ENCODE results near the gene NTMT1. TPM values are rescaled to one million over a fixed set of nuclear protein-coding genes. Genes with fewer than 3 reads are reported as not detected.

Gene NTMT1
- total RNA-seq, 1 experiment from 2014 or later, result 84.8 TPM

DNA sequence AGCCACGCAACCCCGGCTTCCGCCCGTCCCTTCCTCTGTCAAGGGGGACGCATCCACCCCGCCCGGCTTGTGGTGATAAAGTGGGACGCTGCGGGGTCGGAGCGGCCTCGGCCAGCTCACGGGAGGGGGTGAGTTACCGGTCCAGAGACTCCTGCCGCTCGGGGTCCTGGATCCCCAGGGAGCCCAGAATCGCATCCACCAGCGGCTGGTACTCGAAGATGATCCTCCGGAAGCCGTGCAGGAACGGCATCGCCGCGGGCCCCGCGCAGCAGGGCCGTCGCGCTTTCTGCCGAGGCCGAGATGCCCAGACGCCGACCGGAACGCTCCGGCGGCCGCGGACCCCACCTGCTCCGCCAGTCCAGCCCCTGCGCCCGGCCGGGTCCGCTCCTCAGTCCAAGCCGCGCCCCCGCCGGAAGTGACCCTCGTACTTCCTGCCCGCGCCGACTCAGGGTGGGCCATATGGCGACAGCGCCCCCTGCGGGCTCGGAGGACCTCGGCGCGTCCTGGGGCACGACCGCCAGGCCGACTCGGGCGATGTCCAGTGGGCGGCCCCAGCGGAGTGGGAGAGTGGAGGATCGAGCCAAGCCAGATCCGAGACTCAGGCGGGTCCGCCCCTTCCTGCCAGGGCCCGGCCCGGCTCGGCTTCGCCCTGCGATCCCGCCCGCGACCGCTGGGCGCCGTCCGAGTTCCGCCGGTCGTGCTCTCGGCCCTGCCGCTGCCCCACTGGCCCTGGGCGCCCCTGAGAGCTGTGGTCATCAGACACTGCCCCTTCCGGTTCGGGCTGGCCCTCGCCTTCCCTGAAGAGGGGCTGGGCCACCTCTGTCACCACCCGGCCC lies 16.0 kb downstream of the NTMT1 start, which contains the start of gene ASB6:
Gene ASB6, minus strand, starts transcription at position 402 of the 836 bp plus-strand sequence. Its CDS starts 152 bp downstream, at position 250.
- no TSS peak for BruUV-seq (replicated peaks)
- Histone ChIP-seq H3K27ac (ENCODE audit: low read depth, low read length) (peak within 1 kb of the TSS; percentile 74), H3K9me2 (ENCODE audit: insufficient read depth) (no peaks in the 10 kb centered on the region), H3K36me3 (ENCODE audit: control insufficient read depth in 1 of 2, insufficient read depth in 2 of 2, low read length in 2 of 2) (peaks cover 4 to 14% of the 10 kb centered on the region in 2 experiments; a peak in 2 of 4 replicates), H3K4me2 (ENCODE audit: low read length) (peak within 1 kb of the TSS; percentile 97), H3K79me2 (ENCODE audit: insufficient read depth, low read length) (peaks cover 42% of the 10 kb centered on the region), H4K20me1 (ENCODE audit: insufficient read depth) (no peaks in the 10 kb centered on the region), H3K9ac (ENCODE audit: low read length) (peak within 1 kb of the TSS; percentile 79), H3K4me1 (ENCODE audit: control insufficient read depth in 1 of 2, insufficient read depth in 2 of 2, low read length in 2 of 2) (peaks cover 10 to 17% of the 10 kb centered on the region in 2 experiments; a peak in 3 of 4 replicates), H3K27me3 (ENCODE audit: insufficient read depth, low read length) (no peaks in the 10 kb centered on the region), H3K9me3 (ENCODE audit: control insufficient read depth in 1 of 2, insufficient read depth in 1 of 2, low read depth in 1 of 2, low read length in 2 of 2) (no peaks in the 10 kb centered on the region), H3K4me3 (replicated peaks in 1 of 2; ENCODE audit: low read depth in 1 of 2, low read length in 2 of 2) (peak within 1 kb of the TSS; percentile 85 to 95), H2AFZ (ENCODE audit: low read depth, low read length, poor library complexity, severe bottlenecking) (peak within 1 kb of the TSS; percentile 80)
- DNase-seq (ENCODE audit: low read depth, low spot score) (peak; percentile 92), ATAC-seq (peak; percentile 98)
- ChIA-PET CTCF (interaction anchor here (0.8 to 3.4 kb wide), 7 partner anchors 9 to 502 kb away, joined by 3 to 18 read pairs (median 4); no protein-coding TSS in a partner anchor), POLR2A (no interaction called here), RAD21 (ENCODE audit: low non-redundant PET in 1 of 2, low total read pairs in 2 of 2, uncharacterized antibody in 2 of 2, unreplicated experiment in 2 of 2) (no interaction called here)
- intact Hi-C loops (cut with micrococcal nuclease), result loop anchor here (1.0 to 5.0 kb wide), 2 partner anchors 85 to 141 kb away; no protein-coding TSS in a partner anchor
- TF ChIP-seq CBX3 (IDR thresholded peaks at IDR 0.05; ENCODE audit: low read depth) (no peak), CEBPB (IDR thresholded peaks at IDR 0.05; ENCODE audit: low read depth) (no peak), MAX (IDR thresholded peaks at IDR 0.05) (no peak), ZFX (IDR thresholded peaks at IDR 0.05) (peak; percentile 40; the same call in 1 of the 2 replicates), POLR2A (IDR thresholded peaks at IDR 0.05; ENCODE audit: borderline replicate concordance, extremely low read depth, insufficient read depth, insufficient read length) (peak; percentile 26), POLR2AphosphoS5 (IDR thresholded peaks at IDR 0.05; ENCODE audit: low read depth, low read length) (peak; percentile 67), YY1 (IDR thresholded peaks at IDR 0.05; ENCODE audit: extremely low read depth, insufficient replicate concordance, low read depth, low read length) (peak; percentile 80), CTCF (IDR thresholded peaks at IDR 0.05 in 2 of 3, conservative IDR thresholded peaks at IDR 0.05 in 1 of 3; ENCODE audit: borderline replicate concordance in 1 of 3, insufficient read depth in 1 of 3, low read depth in 2 of 3, low read length in 2 of 3) (peak in 2 of 3 experiments; percentile 88 to 90; a peak in 4 of 6 replicates)

Measured in HCT116 (cell line).